ENCODE data around the gene KDM4B.
A peak's percentile ranks its signal among the peaks of the same experiment; 100 is the strongest.
"Not testable (repeated sequence)": the region's sequence is repeated elsewhere in the genome, so short reads cannot be mapped to it uniquely, and the experiment has no call there.

The KDM4B gene

GRCh38 chr19:4969292-4969771 is 419 bp downstream of the KDM4B start:
- Histone ChIP-seq H3K9me3 (ENCODE audit: control insufficient read depth, insufficient read depth, low read depth, low read length) (no peaks in the 10 kb centered on the region), H3K9ac (ENCODE audit: low read length) (peak overlapping the region; percentile 55), H3K36me3 (ENCODE audit: control insufficient read depth, insufficient read depth, low read length) (no peaks in the 10 kb centered on the region), H3K4me3 (ENCODE audit: low read depth, low read length) (peak overlapping the region; percentile 60), H3K27ac (ENCODE audit: low read depth, low read length) (no peak overlapping the region), H3K27me3 (ENCODE audit: control insufficient read depth, insufficient read depth, low read length) (no peaks in the 10 kb centered on the region), H3K4me1 (ENCODE audit: control insufficient read depth, insufficient read depth, low read length) (peaks cover 21% of the 10 kb centered on the region)

DNA sequence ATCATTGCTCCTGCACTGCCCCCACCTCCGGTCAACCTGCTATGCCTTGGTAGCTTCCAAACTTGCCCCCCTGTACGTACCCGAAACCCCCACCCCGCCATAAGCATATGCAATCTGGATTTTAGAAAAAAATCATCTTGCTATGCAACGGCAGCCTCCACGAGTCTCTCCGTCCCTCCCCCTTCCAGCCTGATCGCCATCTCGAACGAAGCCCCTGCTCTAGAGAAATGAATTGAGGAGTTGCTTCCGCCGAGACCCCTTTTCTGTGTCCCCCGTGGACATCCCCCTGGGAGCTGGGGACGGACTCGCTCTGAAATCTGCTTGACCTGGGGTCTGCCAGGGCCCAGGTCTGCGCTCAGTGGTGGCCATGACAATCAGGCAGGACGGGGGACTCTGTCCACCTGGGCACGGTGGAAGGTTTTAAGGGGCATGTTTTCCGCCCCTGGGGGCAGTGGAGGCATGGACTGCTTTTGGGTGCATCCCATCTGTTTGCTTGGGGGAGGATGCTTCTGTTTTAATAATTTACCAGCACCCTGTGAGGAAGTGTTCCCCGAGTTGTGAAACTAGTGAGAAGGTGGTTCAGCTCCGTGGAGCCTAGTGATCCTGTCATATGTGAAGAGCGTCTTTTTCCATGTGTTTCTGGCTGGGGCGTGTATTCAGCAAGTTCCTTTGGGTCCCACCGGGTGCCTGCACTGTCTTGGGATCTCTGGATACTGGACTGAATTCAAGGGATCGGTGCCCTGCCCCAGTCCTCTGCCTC is 1.0 kb downstream of the KDM4B start:
- peaks cover 21% of the 10 kb centered on the region for H3K4me1 ChIP-seq (ENCODE audit: control insufficient read depth, insufficient read depth, low read length)
- peak overlapping the region; percentile 54 for H3K9ac ChIP-seq (ENCODE audit: low read length)
- H3K27ac ChIP-seq (ENCODE audit: low read depth, low read length), result no peak overlapping the region
- H3K27me3 ChIP-seq (ENCODE audit: control insufficient read depth, insufficient read depth, low read length), result no peaks in the 10 kb centered on the region
- H3K9me3 ChIP-seq (ENCODE audit: control insufficient read depth, insufficient read depth, low read depth, low read length), result no peaks in the 10 kb centered on the region
- peak overlapping the region; percentile 60 for H3K4me3 ChIP-seq (ENCODE audit: low read depth, low read length)
- H3K36me3 ChIP-seq (ENCODE audit: control insufficient read depth, insufficient read depth, low read length), result no peaks in the 10 kb centered on the region

DNA sequence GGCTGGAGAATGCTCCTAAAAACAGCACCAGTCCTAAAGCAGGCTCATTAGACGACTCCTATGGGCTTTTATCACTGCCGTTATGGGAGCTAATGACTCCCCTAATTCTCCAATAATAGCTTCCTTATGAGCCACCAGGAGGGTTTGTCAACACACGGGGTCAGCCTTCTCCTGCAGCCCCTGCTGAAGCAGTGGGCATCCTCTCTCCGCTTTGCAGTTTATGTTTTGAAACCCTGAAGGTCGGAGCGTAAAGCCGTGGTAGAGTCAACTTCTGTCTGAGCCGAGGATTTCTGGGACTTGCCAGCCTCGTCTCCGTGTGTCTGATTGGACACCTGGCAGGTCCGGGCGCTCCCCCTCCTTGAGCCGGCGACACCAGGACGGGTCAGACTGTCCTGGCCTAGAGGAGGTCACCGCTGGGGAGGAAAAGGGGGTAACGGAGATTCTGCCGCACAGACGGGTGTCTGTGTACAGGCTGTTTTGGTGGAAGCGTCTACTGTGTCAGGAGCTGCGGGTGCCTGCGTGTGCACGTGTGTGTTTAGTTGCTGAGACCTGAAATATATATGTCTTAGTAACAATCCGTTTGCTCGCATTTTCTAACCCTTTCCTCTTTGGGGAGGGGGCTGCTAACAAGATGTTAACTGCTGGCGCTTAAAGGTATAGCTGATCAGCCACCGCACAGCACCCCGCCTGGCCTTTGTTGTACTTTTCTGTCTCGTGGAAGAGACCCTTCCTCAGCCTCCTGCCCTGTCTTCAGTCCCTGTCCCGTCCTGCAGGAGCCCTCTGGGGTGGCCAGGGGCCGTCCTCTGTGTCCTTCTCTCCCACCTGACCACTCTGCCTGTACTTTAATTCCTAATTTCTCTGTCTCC is 1.9 kb downstream of the KDM4B start:
- Histone ChIP-seq H3K9ac (ENCODE audit: low read length) (peak overlapping the region; percentile 46), H3K27me3 (ENCODE audit: control insufficient read depth, insufficient read depth, low read length) (no peaks in the 10 kb centered on the region), H3K4me3 (ENCODE audit: low read depth, low read length) (peak overlapping the region; percentile 60), H3K4me1 (ENCODE audit: control insufficient read depth, insufficient read depth, low read length) (peaks cover 21% of the 10 kb centered on the region), H3K36me3 (ENCODE audit: control insufficient read depth, insufficient read depth, low read length) (no peaks in the 10 kb centered on the region), H3K9me3 (ENCODE audit: control insufficient read depth, insufficient read depth, low read depth, low read length) (no peaks in the 10 kb centered on the region), H3K27ac (ENCODE audit: low read depth, low read length) (no peak overlapping the region)

DNA sequence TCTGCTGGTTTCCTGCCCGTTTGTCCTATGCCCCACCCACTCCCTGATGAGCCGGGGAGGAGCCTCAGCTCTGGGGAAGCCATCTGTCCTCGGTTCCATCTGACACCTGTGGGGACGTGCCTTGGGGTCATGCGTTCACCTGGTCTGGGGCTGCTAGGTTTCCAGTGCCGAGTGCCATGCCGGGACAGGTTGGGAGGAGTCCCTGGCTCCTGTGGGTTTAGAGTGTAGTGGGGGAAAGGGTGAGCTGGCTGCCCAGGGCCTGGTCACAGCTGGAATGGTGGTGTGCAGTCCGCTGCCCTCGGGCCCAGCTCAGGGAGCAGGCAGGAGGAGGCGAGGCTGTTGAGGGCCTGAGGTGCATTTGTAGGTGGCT is 2.5 kb downstream of the KDM4B start:
- no peak overlapping the region for H3K27ac ChIP-seq (ENCODE audit: low read depth, low read length)
- H3K4me1 ChIP-seq (ENCODE audit: control insufficient read depth, insufficient read depth, low read length), result peaks cover 25% of the 10 kb centered on the region

DNA sequence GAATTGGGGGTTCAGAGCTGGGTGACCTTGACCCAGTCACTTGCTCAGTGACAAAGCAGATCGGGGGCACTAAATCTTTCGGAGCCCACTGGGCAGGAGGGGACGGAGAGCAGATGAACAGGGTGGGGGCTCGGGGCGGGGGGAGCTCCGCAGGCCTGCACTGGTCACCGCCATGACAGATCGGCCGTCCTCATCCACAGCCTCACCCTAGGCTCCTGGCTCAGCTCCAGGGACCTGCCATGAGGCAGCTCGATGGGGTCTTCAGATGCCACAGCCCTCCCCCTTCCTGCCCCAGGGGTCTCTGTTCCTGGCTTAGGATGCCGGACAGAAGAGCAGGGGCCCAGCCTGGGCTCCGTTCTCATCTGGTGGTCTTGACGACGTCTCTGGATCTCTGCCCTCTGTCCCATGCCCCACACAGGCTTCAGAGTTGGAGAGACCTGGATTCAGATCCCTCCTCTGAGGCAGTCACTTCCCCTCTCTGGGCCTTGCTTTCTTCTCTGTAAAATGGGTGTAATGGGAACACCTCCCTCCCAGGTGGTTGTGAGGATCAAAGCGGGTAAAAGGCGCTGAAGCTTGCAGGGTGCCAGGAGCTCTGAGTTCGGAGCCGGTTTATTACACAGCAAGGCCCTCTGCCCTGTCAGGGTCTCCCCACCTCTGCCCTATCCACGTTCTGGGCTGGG is 3.0 kb downstream of the KDM4B start:
- no peak overlapping the region for H3K9ac ChIP-seq (ENCODE audit: low read length)
- peak overlapping the region; percentile 60 for H3K4me3 ChIP-seq (ENCODE audit: low read depth, low read length)
- no peaks in the 10 kb centered on the region for H3K27me3 ChIP-seq (ENCODE audit: control insufficient read depth, insufficient read depth, low read length)
- no peaks in the 10 kb centered on the region for H3K9me3 ChIP-seq (ENCODE audit: control insufficient read depth, insufficient read depth, low read depth, low read length)
- peaks cover under 1% of the 10 kb centered on the region; the same call in 1 of the 2 replicates for H3K36me3 ChIP-seq (ENCODE audit: control insufficient read depth, insufficient read depth, low read length)
- peaks cover 30% of the 10 kb centered on the region for H3K4me1 ChIP-seq (ENCODE audit: control insufficient read depth, insufficient read depth, low read length)
- H3K27ac ChIP-seq (ENCODE audit: low read depth, low read length), result no peak overlapping the region

More for the DNA sequence above, 2.5 kb downstream of the KDM4B start:
- H3K4me3 ChIP-seq (ENCODE audit: low read depth, low read length), result peak overlapping the region; percentile 60
- no peaks in the 10 kb centered on the region for H3K36me3 ChIP-seq (ENCODE audit: control insufficient read depth, insufficient read depth, low read length)
- no peaks in the 10 kb centered on the region for H3K27me3 ChIP-seq (ENCODE audit: control insufficient read depth, insufficient read depth, low read length)
- H3K9ac ChIP-seq (ENCODE audit: low read length), result peak overlapping the region; percentile 46
- no peaks in the 10 kb centered on the region for H3K9me3 ChIP-seq (ENCODE audit: control insufficient read depth, insufficient read depth, low read depth, low read length)

- Histone ChIP-seq H3K9ac (ENCODE audit: low read length) (no peak overlapping the region), H3K4me3 (ENCODE audit: low read depth, low read length) (no peak overlapping the region), H3K27ac (ENCODE audit: low read depth, low read length) (no peak overlapping the region), H3K27me3 (ENCODE audit: control insufficient read depth, insufficient read depth, low read length) (no peaks in the 10 kb centered on the region), H3K4me1 (ENCODE audit: control insufficient read depth, insufficient read depth, low read length) (peaks cover 37% of the 10 kb centered on the region), H3K9me3 (ENCODE audit: control insufficient read depth, insufficient read depth, low read depth, low read length) (no peaks in the 10 kb centered on the region), H3K36me3 (ENCODE audit: control insufficient read depth, insufficient read depth, low read length) (peaks cover 7% of the 10 kb centered on the region)
Observed at GRCh38 chr19:4972509-4973230, 3.8 kb downstream of the KDM4B start.

GRCh38 chr19:4974880-4975469 is 6.1 kb downstream of the KDM4B start:
- H3K4me3 ChIP-seq (ENCODE audit: low read depth, low read length), result no peak overlapping the region
- H3K36me3 ChIP-seq (ENCODE audit: control insufficient read depth, insufficient read depth, low read length), result peaks cover 11% of the 10 kb centered on the region
- H3K27ac ChIP-seq (ENCODE audit: low read depth, low read length), result no peak overlapping the region
- H3K9ac ChIP-seq (ENCODE audit: low read length), result no peak overlapping the region
- no peaks in the 10 kb centered on the region for H3K9me3 ChIP-seq (ENCODE audit: control insufficient read depth, insufficient read depth, low read depth, low read length)
- H3K4me1 ChIP-seq (ENCODE audit: control insufficient read depth, insufficient read depth, low read length), result peaks cover 36% of the 10 kb centered on the region
- H3K27me3 ChIP-seq (ENCODE audit: control insufficient read depth, insufficient read depth, low read length), result no peaks in the 10 kb centered on the region

GRCh38 chr19:4975601-4976000 is 6.7 kb downstream of the KDM4B start:
- not testable (repeated sequence) for H3K9ac ChIP-seq (ENCODE audit: low read length); H3K27me3 ChIP-seq (ENCODE audit: control insufficient read depth, insufficient read depth, low read length); H3K4me3 ChIP-seq (ENCODE audit: low read depth, low read length); H3K27ac ChIP-seq (ENCODE audit: low read depth, low read length); H3K9me3 ChIP-seq (ENCODE audit: control insufficient read depth, insufficient read depth, low read depth, low read length)
- peaks cover 30% of the 10 kb centered on the region for H3K4me1 ChIP-seq (ENCODE audit: control insufficient read depth, insufficient read depth, low read length)
- peaks cover 11% of the 10 kb centered on the region for H3K36me3 ChIP-seq (ENCODE audit: control insufficient read depth, insufficient read depth, low read length)

GRCh38 chr19:4976401-4977298 is 7.7 kb downstream of the KDM4B start:
- no peaks in the 10 kb centered on the region for H3K9me3 ChIP-seq (ENCODE audit: control insufficient read depth, insufficient read depth, low read depth, low read length)
- no peak overlapping the region for H3K27ac ChIP-seq (ENCODE audit: low read depth, low read length)
- peak overlapping the region; percentile 3 for H3K9ac ChIP-seq (ENCODE audit: low read length)
- H3K27me3 ChIP-seq (ENCODE audit: control insufficient read depth, insufficient read depth, low read length), result no peaks in the 10 kb centered on the region
- H3K4me1 ChIP-seq (ENCODE audit: control insufficient read depth, insufficient read depth, low read length), result peaks cover 20% of the 10 kb centered on the region
- H3K36me3 ChIP-seq (ENCODE audit: control insufficient read depth, insufficient read depth, low read length), result peaks cover 11% of the 10 kb centered on the region
- H3K4me3 ChIP-seq (ENCODE audit: low read depth, low read length), result no peak overlapping the region
